Measurements from ENCODE around the gene ACTN4. TPM values are rescaled to one million over a fixed set of nuclear protein-coding genes. Genes with fewer than 3 reads are reported as not detected.
A peak's percentile ranks its signal among the peaks of the same experiment; 100 is the strongest.

ACTN4 gene
- total and polyA plus RNA-seq, 12 donors: 148 to 773 (median 558) TPM

- no peaks in the 10 kb centered on the region for H3K9me3 ChIP-seq (replicated peaks in 1 of 3)
- intact Hi-C loops (cut with DNase I): loop anchor here (5.0 to 10.0 kb wide), 5 partner anchors 94 to 276 kb away; partner anchors contain the start of genes FAM98C (in 2 of the 2) and CCER2 (in 1 of the 2)
- H3K4me1 ChIP-seq (replicated peaks in 1 of 2): peaks cover 0 to 5% of the 10 kb centered on the region in 2 donors
- H3K27me3 ChIP-seq: no peaks in the 10 kb centered on the region
- H3K4me3 ChIP-seq: no peak overlapping the region
- TF ChIP-seq, protein P1, sequence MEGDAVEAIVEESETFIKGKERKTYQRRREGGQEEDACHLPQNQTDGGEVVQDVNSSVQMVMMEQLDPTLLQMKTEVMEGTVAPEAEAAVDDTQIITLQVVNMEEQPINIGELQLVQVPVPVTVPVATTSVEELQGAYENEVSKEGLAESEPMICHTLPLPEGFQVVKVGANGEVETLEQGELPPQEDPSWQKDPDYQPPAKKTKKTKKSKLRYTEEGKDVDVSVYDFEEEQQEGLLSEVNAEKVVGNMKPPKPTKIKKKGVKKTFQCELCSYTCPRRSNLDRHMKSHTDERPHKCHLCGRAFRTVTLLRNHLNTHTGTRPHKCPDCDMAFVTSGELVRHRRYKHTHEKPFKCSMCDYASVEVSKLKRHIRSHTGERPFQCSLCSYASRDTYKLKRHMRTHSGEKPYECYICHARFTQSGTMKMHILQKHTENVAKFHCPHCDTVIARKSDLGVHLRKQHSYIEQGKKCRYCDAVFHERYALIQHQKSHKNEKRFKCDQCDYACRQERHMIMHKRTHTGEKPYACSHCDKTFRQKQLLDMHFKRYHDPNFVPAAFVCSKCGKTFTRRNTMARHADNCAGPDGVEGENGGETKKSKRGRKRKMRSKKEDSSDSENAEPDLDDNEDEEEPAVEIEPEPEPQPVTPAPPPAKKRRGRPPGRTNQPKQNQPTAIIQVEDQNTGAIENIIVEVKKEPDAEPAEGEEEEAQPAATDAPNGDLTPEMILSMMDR (IDR thresholded peaks at IDR 0.05): no peak
- no peak for TF ChIP-seq POLR2A (IDR thresholded peaks at IDR 0.05)
- H3K36me3 ChIP-seq (replicated peaks in 1 of 2): peaks cover 0 to 20% of the 10 kb centered on the region in 2 donors
- H3K27ac ChIP-seq: no peak overlapping the region
- DNase-seq: no peak
- 92 to 98% (median 98%) methylated on average over 3 of the region's 3 CpGs for WGBS, 4 donors
Measured at GRCh38 chr19:38638461-38638860, 9.0 kb upstream of the ACTN4 start.

- WGBS, 4 donors: 82 to 98% (median 83%) methylated on average over 2 of the region's 2 CpGs; no CpG with 5 or more reads in 1 of the 4 donors
- intact Hi-C loops (cut with DNase I): loop anchor here (5.0 to 10.0 kb wide), 5 partner anchors 95 to 275 kb away; partner anchors contain the start of genes FAM98C (in 2 of the 2) and CCER2 (in 1 of the 2)
- H3K9me3 ChIP-seq (replicated peaks in 1 of 3): no peaks in the 10 kb centered on the region
- no peak for DNase-seq
- no peaks in the 10 kb centered on the region for H3K27me3 ChIP-seq
- TF ChIP-seq, protein P1 (IDR thresholded peaks at IDR 0.05): no peak
- no peak for TF ChIP-seq POLR2A (IDR thresholded peaks at IDR 0.05)
- H3K36me3 ChIP-seq (replicated peaks in 1 of 2): peaks cover 0 to 15% of the 10 kb centered on the region in 2 donors
- H3K4me3 ChIP-seq: no peak overlapping the region
- no peak overlapping the region for H3K27ac ChIP-seq
- H3K4me1 ChIP-seq (replicated peaks in 1 of 2): peaks cover 0 to 5% of the 10 kb centered on the region in 2 donors
Measured at GRCh38 chr19:38639679-38640078, 7.8 kb upstream of the ACTN4 start.

GRCh38 chr19:38640368-38640767 is 7.1 kb upstream of the ACTN4 start:
- Histone ChIP-seq H3K4me1 (replicated peaks in 1 of 2) (peaks cover 0 to 5% of the 10 kb centered on the region in 2 donors), H3K4me3 (no peak overlapping the region), H3K27ac (peak overlapping the region in 1 of 5 donors; percentile 34), H3K27me3 (no peaks in the 10 kb centered on the region), H3K9me3 (replicated peaks in 1 of 3) (no peaks in the 10 kb centered on the region), H3K36me3 (replicated peaks in 1 of 2) (peaks cover 0 to 11% of the 10 kb centered on the region in 2 donors)
- TF ChIP-seq, protein P1 (IDR thresholded peaks at IDR 0.05): no peak
- intact Hi-C loops (cut with DNase I): no loop called here
- 74 to 89% (median 80%) methylated on average over 3 to 4 of the region's 4 CpGs; no CpG with 5 or more reads in 1 of the 4 donors for WGBS, 4 donors
- DNase-seq: no peak

GRCh38 chr19:38642176-38642575 is 5.3 kb upstream of the ACTN4 start:
- H3K36me3 ChIP-seq (replicated peaks in 1 of 2): no peaks in the 10 kb centered on the region
- H3K9me3 ChIP-seq (replicated peaks in 1 of 3): no peaks in the 10 kb centered on the region
- peaks cover 0 to 4% of the 10 kb centered on the region in 2 donors for H3K4me1 ChIP-seq (replicated peaks in 1 of 2)
- H3K27ac ChIP-seq: no peak overlapping the region
- TF ChIP-seq, protein P1 (IDR thresholded peaks at IDR 0.05): no peak
- TF ChIP-seq POLR2A (IDR thresholded peaks at IDR 0.05): no peak
- no peak for DNase-seq
- no peak overlapping the region for H3K4me3 ChIP-seq
- intact Hi-C loops (cut with DNase I): no loop called here
- WGBS, 4 donors: 82 to 92% (median 88%) methylated on average over 9 of the region's 9 CpGs
- no peaks in the 10 kb centered on the region for H3K27me3 ChIP-seq
